ENCODE results near the gene LPCAT1. TPM values are rescaled to one million over a fixed set of nuclear protein-coding genes. Genes with fewer than 3 reads are reported as not detected.

LPCAT1 gene
- total and polyA plus RNA-seq, 2 of the 13 experiments (the other 11 are each of a cell fraction or from before 2014, with no cell fraction given): 29.8 to 90.6 TPM

- peak; percentile 100 for TF ChIP-seq ZBTB4 (CRISPR knock-in tag; IDR thresholded peaks at IDR 0.05; ENCODE audit: borderline replicate concordance)
- TF ChIP-seq NFRKB (IDR thresholded peaks at IDR 0.05): no peak
- TF ChIP-seq IKZF4 (CRISPR knock-in tag; IDR thresholded peaks at IDR 0.05; ENCODE audit: borderline replicate concordance, low read depth, not compliant biosample characterization): no peak
- no peak for TF ChIP-seq ZNF180 (CRISPR knock-in tag; IDR thresholded peaks at IDR 0.05; ENCODE audit: borderline replicate concordance, low read depth)
- no peak for TF ChIP-seq HNRNPUL1 (IDR thresholded peaks at IDR 0.05; ENCODE audit: low read depth, low read length)
- TF ChIP-seq KDM3A (CRISPR knock-in tag; IDR thresholded peaks at IDR 0.05; ENCODE audit: low read depth): no peak
- TF ChIP-seq ZBTB2 (CRISPR knock-in tag; IDR thresholded peaks at IDR 0.05; ENCODE audit: low read depth): no peak
- TF ChIP-seq ZMYM4 (CRISPR knock-in tag; IDR thresholded peaks at IDR 0.05): 0 out of 2 replicates have a peak, but pooled peaks have one; percentile 13
- no peak for TF ChIP-seq ZNF337 (CRISPR knock-in tag; IDR thresholded peaks at IDR 0.05; ENCODE audit: borderline replicate concordance, low read depth)
- TF ChIP-seq BRF2 (CRISPR knock-in tag; IDR thresholded peaks at IDR 0.05): no peak
- TF ChIP-seq BRCA1 (CRISPR knock-in tag; IDR thresholded peaks at IDR 0.05): no peak
- no peak for TF ChIP-seq KLF16 (CRISPR knock-in tag; IDR thresholded peaks at IDR 0.05)
- 0 out of 2 replicates have a peak, but pooled peaks have one; percentile 38 for TF ChIP-seq RXRA (CRISPR knock-in tag; IDR thresholded peaks at IDR 0.05)
- no peak for TF ChIP-seq EED (CRISPR knock-in tag; IDR thresholded peaks at IDR 0.05)
- TF ChIP-seq YEATS4 (CRISPR knock-in tag; IDR thresholded peaks at IDR 0.05; ENCODE audit: borderline replicate concordance): no peak
- no peak for TF ChIP-seq IRF9 (CRISPR knock-in tag; IDR thresholded peaks at IDR 0.05; ENCODE audit: borderline replicate concordance)
- no peak for TF ChIP-seq ZNF780A (CRISPR knock-in tag; IDR thresholded peaks at IDR 0.05)
- TF ChIP-seq POGZ (CRISPR knock-in tag; IDR thresholded peaks at IDR 0.05): 0 out of 2 replicates have a peak, but pooled peaks have one; percentile 17
- no peak for TF ChIP-seq MED13 (CRISPR knock-in tag; IDR thresholded peaks at IDR 0.05)
- no peak for TF ChIP-seq CCDC6 (CRISPR knock-in tag; IDR thresholded peaks at IDR 0.05)
- no peak for TF ChIP-seq ZNF841 (CRISPR knock-in tag; IDR thresholded peaks at IDR 0.05; ENCODE audit: borderline replicate concordance)
- TF ChIP-seq TBX2 (CRISPR knock-in tag; IDR thresholded peaks at IDR 0.05; ENCODE audit: borderline replicate concordance): no peak
- TF ChIP-seq ZNF251 (CRISPR knock-in tag; IDR thresholded peaks at IDR 0.05): no peak
- no peak for TF ChIP-seq ZFP41 (CRISPR knock-in tag; IDR thresholded peaks at IDR 0.05; ENCODE audit: borderline replicate concordance)
Observed at GRCh38 chr5:1552521-1553255, 28.9 kb upstream of the LPCAT1 start (continued).

All from HepG2 (cell line).